HUES64 (cell line): ENCODE results near the gene PPP4R4.
"Not testable (repeated sequence)": the region's sequence is repeated elsewhere in the genome, so short reads cannot be mapped to it uniquely, and the experiment has no call there.

Experiments used
- H3K27ac ChIP-seq: 2 replicates; pipeline ENCODE4 v1.7.0; 2013; ENCODE audit warnings: low read depth, low read length, inconsistent platforms
- H3K27me3 ChIP-seq: 2 replicates; pipeline ENCODE4 v1.6.1; 2013; ENCODE audit warnings: mild to moderate bottlenecking, low read length; ENCODE audit not compliant: insufficient read depth
- H3K36me3 ChIP-seq: 2 replicates; pipeline ENCODE4 v1.6.1; 2013; ENCODE audit warnings: mild to moderate bottlenecking, low read length; ENCODE audit not compliant: insufficient read depth
- H3K4me1 ChIP-seq: 2 replicates; pipeline ENCODE4 v1.6.1; 2013; ENCODE audit warnings: mild to moderate bottlenecking, low read length, moderate library complexity; ENCODE audit not compliant: insufficient read depth
- H3K4me3 ChIP-seq: 2 replicates; pipeline ENCODE4 v1.5.1; 2013; ENCODE audit warnings: mild to moderate bottlenecking, low read length, moderate library complexity
- H3K9ac ChIP-seq: 2 replicates; pipeline ENCODE4 v1.6.1; 2013; ENCODE audit warnings: mild to moderate bottlenecking, low read depth, low read length
- H3K9me3 ChIP-seq: 2 replicates; pipeline ENCODE4 v1.6.1; 2013; ENCODE audit warnings: low read depth, low read length; ENCODE audit not compliant: insufficient read depth
- WGBS: fragments of 150-250, 120-280 bp; methylation state at CpG from one replicate; pipeline ENCODE4 v1.1.7; 2013; ENCODE audit warnings: missing lambda C conversion rate; 5-methylcytosine and 5-hydroxymethylcytosine counted together

Gene PPP4R4

GRCh38 chr14:94180655-94181271 lies 6.6 kb downstream of the PPP4R4 start:
- 45% methylated on average over 4 of the region's 4 CpGs for WGBS
- H3K27me3 ChIP-seq: peaks cover 16% of the 10 kb centered on the region
- no peaks in the 10 kb centered on the region for H3K36me3 ChIP-seq
- H3K4me1 ChIP-seq: peaks cover 19% of the 10 kb centered on the region
- no peak overlapping the region for H3K4me3 ChIP-seq
- no peak overlapping the region for H3K9ac ChIP-seq
- no peak overlapping the region for H3K27ac ChIP-seq
- no peaks in the 10 kb centered on the region for H3K9me3 ChIP-seq

DNA sequence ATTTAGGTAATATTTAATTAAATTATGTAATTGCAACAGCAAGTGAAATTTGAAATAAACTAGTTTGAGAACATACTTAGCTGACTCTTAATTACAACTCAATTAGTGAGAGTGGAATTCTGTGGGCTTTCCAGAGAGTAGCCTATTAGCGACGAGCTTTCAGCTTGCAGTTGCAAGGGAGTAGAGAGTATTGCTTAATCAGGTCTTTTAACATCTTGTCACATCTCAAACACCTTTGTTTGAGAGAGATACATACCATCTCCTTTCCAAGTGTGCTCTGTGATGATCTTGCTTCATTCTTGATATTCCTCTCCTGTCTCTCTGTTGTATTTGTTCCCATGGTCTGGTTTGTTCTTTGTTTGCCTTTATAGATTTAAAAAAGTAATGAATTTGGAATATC lies 7.7 kb downstream of the PPP4R4 start:
- no peak overlapping the region for H3K9ac ChIP-seq
- H3K27me3 ChIP-seq: peaks cover 5% of the 10 kb centered on the region; the same call in 1 of the 2 replicates
- H3K36me3 ChIP-seq: no peaks in the 10 kb centered on the region
- no peaks in the 10 kb centered on the region for H3K9me3 ChIP-seq
- H3K4me3 ChIP-seq: no peak overlapping the region
- peaks cover 13% of the 10 kb centered on the region for H3K4me1 ChIP-seq
- H3K27ac ChIP-seq: no peak overlapping the region
- no CpG with 5 or more reads among the region's 2 CpGs for WGBS

DNA sequence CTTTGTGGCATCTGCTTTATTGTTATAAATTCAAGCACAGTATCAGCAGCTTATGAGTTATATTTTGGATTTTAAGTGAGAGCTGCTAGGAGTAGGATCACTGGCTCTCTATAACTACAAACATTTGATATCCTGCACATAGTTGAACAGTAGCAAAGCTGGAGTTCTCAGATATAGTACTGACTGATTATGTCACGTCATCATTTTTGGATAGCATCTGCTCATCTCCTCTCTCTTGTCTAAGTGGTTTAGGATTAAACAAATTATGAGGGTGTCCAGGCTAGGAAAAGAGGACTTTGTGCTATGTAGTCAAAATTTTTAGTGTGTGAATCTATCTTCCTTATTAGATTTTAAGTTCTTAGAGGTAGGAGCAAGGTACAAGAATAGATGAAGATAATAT lies 18.4 kb downstream of the PPP4R4 start:
- Histone ChIP-seq H3K27ac (no peak overlapping the region), H3K9me3 (0 out of 2 replicates have a peak, but pooled peaks cover 8% of the 10 kb centered on the region), H3K4me1 (peaks cover 13% of the 10 kb centered on the region), H3K4me3 (no peak overlapping the region), H3K9ac (no peak overlapping the region), H3K36me3 (no peaks in the 10 kb centered on the region), H3K27me3 (no peaks in the 10 kb centered on the region)
- 100% methylated on average over 1 of the region's 1 CpG for WGBS

- whole genome bisulfite sequencing: 52% methylated on average over 1 of the region's 1 CpG
- Histone ChIP-seq H3K27ac (no peak overlapping the region; the same call in 1 of the 2 replicates), H3K4me1 (peaks cover 13% of the 10 kb centered on the region), H3K9ac (no peak overlapping the region), H3K36me3 (no peaks in the 10 kb centered on the region), H3K27me3 (no peaks in the 10 kb centered on the region), H3K4me3 (no peak overlapping the region), H3K9me3 (0 out of 2 replicates have a peak, but pooled peaks cover 8% of the 10 kb centered on the region)
Observed at GRCh38 chr14:94193776-94194175, 19.7 kb downstream of the PPP4R4 start.

DNA sequence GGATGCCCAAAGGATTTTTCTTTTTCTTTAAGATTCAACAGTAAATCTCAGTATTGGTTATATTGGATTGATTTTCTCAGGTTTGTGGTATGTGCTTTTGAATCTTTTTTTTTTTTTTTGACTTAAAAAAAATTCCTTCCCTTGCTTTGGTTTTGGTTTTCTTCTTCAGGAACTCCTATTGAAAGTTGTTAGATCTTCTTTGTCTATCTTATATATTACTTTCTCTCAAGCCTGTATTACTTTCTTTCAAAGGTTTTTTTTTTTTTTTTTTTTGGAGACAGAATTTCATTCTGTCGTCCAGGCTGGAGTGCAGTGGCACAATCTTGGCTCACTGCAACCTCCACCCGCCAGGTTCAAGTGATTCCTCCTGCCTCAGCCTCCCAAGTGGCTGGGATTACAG lies 21.9 kb downstream of the PPP4R4 start:
- 98% methylated on average over 2 of the region's 2 CpGs for WGBS
- H3K4me3 ChIP-seq: no peak overlapping the region
- no peaks in the 10 kb centered on the region for H3K27me3 ChIP-seq
- peaks cover 15% of the 10 kb centered on the region; the same call in 1 of the 2 replicates for H3K9me3 ChIP-seq
- no peak overlapping the region for H3K9ac ChIP-seq
- peaks cover 13% of the 10 kb centered on the region for H3K4me1 ChIP-seq
- no peak overlapping the region for H3K27ac ChIP-seq
- no peaks in the 10 kb centered on the region for H3K36me3 ChIP-seq

GRCh38 chr14:94203473-94204210 lies 29.5 kb downstream of the PPP4R4 start:
- no peaks in the 10 kb centered on the region for H3K27me3 ChIP-seq
- H3K36me3 ChIP-seq: no peaks in the 10 kb centered on the region
- H3K4me3 ChIP-seq: no peak overlapping the region
- H3K9me3 ChIP-seq: peaks cover 7% of the 10 kb centered on the region; the same call in 1 of the 2 replicates
- no peak overlapping the region for H3K27ac ChIP-seq
- H3K4me1 ChIP-seq: no peaks in the 10 kb centered on the region
- no peak overlapping the region for H3K9ac ChIP-seq
- 85% methylated on average over 2 of the region's 2 CpGs for WGBS

- no peak overlapping the region for H3K27ac ChIP-seq
- no peaks in the 10 kb centered on the region for H3K4me1 ChIP-seq
- H3K9me3 ChIP-seq: peaks cover 15% of the 10 kb centered on the region; the same call in 1 of the 2 replicates
- 0 out of 2 replicates have a peak, but pooled peaks cover 2% of the 10 kb centered on the region for H3K36me3 ChIP-seq
- no peak overlapping the region for H3K4me3 ChIP-seq
- no peak overlapping the region for H3K9ac ChIP-seq
- WGBS: 100% methylated on average over 1 of the region's 1 CpG
- no peaks in the 10 kb centered on the region for H3K27me3 ChIP-seq
Observed at GRCh38 chr14:94213021-94213420, 38.9 kb downstream of the PPP4R4 start.

GRCh38 chr14:94213741-94214140 lies 39.6 kb downstream of the PPP4R4 start:
- Histone ChIP-seq H3K4me1 (no peaks in the 10 kb centered on the region), H3K27ac (no peak overlapping the region), H3K9ac (no peak overlapping the region), H3K4me3 (no peak overlapping the region), H3K36me3 (0 out of 2 replicates have a peak, but pooled peaks cover 2% of the 10 kb centered on the region), H3K27me3 (no peaks in the 10 kb centered on the region), H3K9me3 (peaks cover 15% of the 10 kb centered on the region; the same call in 1 of the 2 replicates)
- WGBS: 98% methylated on average over 1 of the region's 2 CpGs

- WGBS: 70% methylated on average over 2 of the region's 2 CpGs
- H3K9ac ChIP-seq: no peak overlapping the region
Observed at GRCh38 chr14:94217116-94217515, 43.0 kb downstream of the PPP4R4 start.

GRCh38 chr14:94218198-94218886 lies 44.2 kb downstream of the PPP4R4 start:
- not testable (repeated sequence) for H3K27ac ChIP-seq, H3K4me3 ChIP-seq, H3K27me3 ChIP-seq, H3K4me1 ChIP-seq, H3K36me3 ChIP-seq, H3K9ac ChIP-seq
- H3K9me3 ChIP-seq: peaks cover 11% of the 10 kb centered on the region; the same call in 1 of the 2 replicates
- 93% methylated on average over 47 of the region's 47 CpGs for WGBS

More at GRCh38 chr14:94217116-94217515, 43.0 kb downstream of the PPP4R4 start:
- Histone ChIP-seq H3K36me3 (0 out of 2 replicates have a peak, but pooled peaks cover 2% of the 10 kb centered on the region), H3K4me3 (no peak overlapping the region), H3K4me1 (no peaks in the 10 kb centered on the region), H3K27me3 (no peaks in the 10 kb centered on the region), H3K9me3 (peaks cover 18% of the 10 kb centered on the region; the same call in 1 of the 2 replicates), H3K27ac (no peak overlapping the region)

DNA sequence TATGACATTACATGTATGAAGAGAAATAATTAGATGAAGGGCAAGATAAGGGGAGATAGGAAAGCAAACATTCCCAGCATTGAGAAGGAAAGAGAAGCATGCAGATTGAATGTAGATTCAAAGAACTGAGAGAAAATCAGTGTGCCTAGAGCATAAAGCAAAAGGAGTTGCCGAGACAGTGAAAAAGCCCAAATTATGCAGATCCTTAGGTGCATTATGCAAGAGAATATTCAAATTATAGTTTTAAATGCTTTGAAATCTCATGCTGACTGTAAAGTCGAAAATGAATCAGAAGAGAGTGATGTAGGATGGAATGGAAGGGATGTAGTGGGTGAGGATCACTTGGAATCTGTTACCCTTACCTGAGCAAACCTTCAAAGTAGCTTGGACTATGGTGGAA lies 49.9 kb downstream of the PPP4R4 start:
- Histone ChIP-seq H3K4me3 (no peak overlapping the region), H3K9ac (no peak overlapping the region), H3K9me3 (peaks cover 4% of the 10 kb centered on the region; the same call in 1 of the 2 replicates), H3K36me3 (no peaks in the 10 kb centered on the region), H3K27me3 (no peaks in the 10 kb centered on the region), H3K4me1 (no peaks in the 10 kb centered on the region), H3K27ac (no peak overlapping the region)
- 88% methylated on average over 2 of the region's 2 CpGs for WGBS
